Measurements from ENCODE around the gene PPP1R13B. TPM values are rescaled to one million over a fixed set of nuclear protein-coding genes. Genes with fewer than 3 reads are reported as not detected.
A peak's percentile ranks its signal among the peaks of the same experiment; 100 is the strongest.

The PPP1R13B gene
- total and polyA plus RNA-seq, 2 donors, result 3.5 to 7.4 TPM

- Histone ChIP-seq H3K4me1 (ENCODE audit: control insufficient read depth in 2 of 2, insufficient read depth in 2 of 2, low read length in 2 of 2) (peaks cover 35 to 68% of the 10 kb centered on the region in 2 donors), H3K36me3 (ENCODE audit: control insufficient read depth in 2 of 2, insufficient read depth in 2 of 2, low read length in 1 of 2) (peaks cover 4 to 8% of the 10 kb centered on the region in 2 donors)
- 6% methylated on average over 8 of the region's 8 CpGs for WGBS
These were observed 127.6 kb downstream of the PPP1R13B start for GRCh38 chr14:103719751-103720150.

GRCh38 chr14:103718572-103718971 is 128.8 kb downstream of the PPP1R13B start:
- peak in 1 of 9 donors; percentile 23 for DNase-seq (ENCODE audit: low read depth in 6 of 9, low spot score in 9 of 9)
- Histone ChIP-seq H3K36me3 (ENCODE audit: control insufficient read depth in 2 of 2, insufficient read depth in 2 of 2, low read length in 1 of 2) (peaks cover 0 to 4% of the 10 kb centered on the region in 2 donors), H3K27ac (ENCODE audit: low read depth in 1 of 2, low read length in 1 of 2) (peak overlapping the region in 1 of 2 donors; percentile 82), H3K4me3 (ENCODE audit: low read length in 2 of 2) (no peak overlapping the region), H3K9me3 (ENCODE audit: control insufficient read depth in 2 of 2, insufficient read depth in 1 of 2, low read length in 1 of 2) (no peaks in the 10 kb centered on the region), H3K27me3 (ENCODE audit: control insufficient read depth in 2 of 2, insufficient read depth in 1 of 2, low read length in 1 of 2) (no peaks in the 10 kb centered on the region), H3K4me1 (ENCODE audit: control insufficient read depth in 2 of 2, insufficient read depth in 2 of 2, low read length in 2 of 2) (peaks cover 37 to 76% of the 10 kb centered on the region in 2 donors)
- 93% methylated on average over 16 of the region's 16 CpGs for WGBS

More at GRCh38 chr14:103719751-103720150, 127.6 kb downstream of the PPP1R13B start:
- H3K4me3 ChIP-seq (ENCODE audit: low read length in 2 of 2), result no peak overlapping the region
- peak overlapping the region; percentile 26 to 82 for H3K27ac ChIP-seq (ENCODE audit: low read depth in 1 of 2, low read length in 1 of 2)
- H3K27me3 ChIP-seq (ENCODE audit: control insufficient read depth in 2 of 2, insufficient read depth in 1 of 2, low read length in 1 of 2), result no peaks in the 10 kb centered on the region
- no peaks in the 10 kb centered on the region for H3K9me3 ChIP-seq (ENCODE audit: control insufficient read depth in 2 of 2, insufficient read depth in 1 of 2, low read length in 1 of 2)
- DNase-seq (ENCODE audit: low read depth in 6 of 9, low spot score in 9 of 9), result peak; percentile 48 to 92 (median 72)

GRCh38 chr14:103716899-103717411 is 130.4 kb downstream of the PPP1R13B start:
- Histone ChIP-seq H3K4me3 (ENCODE audit: low read length in 2 of 2) (peak overlapping the region; percentile 62 to 85), H3K9me3 (ENCODE audit: control insufficient read depth in 2 of 2, insufficient read depth in 1 of 2, low read length in 1 of 2) (no peaks in the 10 kb centered on the region), H3K27me3 (ENCODE audit: control insufficient read depth in 2 of 2, insufficient read depth in 1 of 2, low read length in 1 of 2) (no peaks in the 10 kb centered on the region), H3K4me1 (ENCODE audit: control insufficient read depth in 2 of 2, insufficient read depth in 2 of 2, low read length in 2 of 2) (peaks cover 37 to 69% of the 10 kb centered on the region in 2 donors), H3K27ac (ENCODE audit: low read depth in 1 of 2, low read length in 1 of 2) (no peak overlapping the region), H3K36me3 (ENCODE audit: control insufficient read depth in 2 of 2, insufficient read depth in 2 of 2, low read length in 1 of 2) (peaks cover 0 to 4% of the 10 kb centered on the region in 2 donors)
- DNase-seq (ENCODE audit: low read depth in 6 of 9, low spot score in 9 of 9), result no peak
- WGBS, result 93% methylated on average over 17 of the region's 17 CpGs

GRCh38 chr14:103716091-103716801 is 131.1 kb downstream of the PPP1R13B start:
- peaks cover 35 to 62% of the 10 kb centered on the region in 2 donors for H3K4me1 ChIP-seq (ENCODE audit: control insufficient read depth in 2 of 2, insufficient read depth in 2 of 2, low read length in 2 of 2)
- peak in 2 of 9 donors; percentile 29 to 33 for DNase-seq (ENCODE audit: low read depth in 6 of 9, low spot score in 9 of 9)
- WGBS, result 7% methylated on average over 72 of the region's 72 CpGs

GRCh38 chr14:103715052-103716000 is 132.0 kb downstream of the PPP1R13B start, which contains the start of the genes XRCC3 and ZFYVE21:
Gene XRCC3, minus strand, starts transcription at chr14:103715451. Its CDS starts 4,364 bp downstream, at chr14:103711087.
Gene ZFYVE21, plus strand, starts transcription at chr14:103715810. Its CDS starts 32 bp downstream, at chr14:103715842.
- peaks cover 27 to 52% of the 10 kb centered on the region in 2 donors for H3K4me1 ChIP-seq (ENCODE audit: control insufficient read depth in 2 of 2, insufficient read depth in 2 of 2, low read length in 2 of 2)
- peaks cover 0 to 5% of the 10 kb centered on the region in 2 donors for H3K36me3 ChIP-seq (ENCODE audit: control insufficient read depth in 2 of 2, insufficient read depth in 2 of 2, low read length in 1 of 2)
- under 1% methylated on average over 121 of the region's 121 CpGs for WGBS
- H3K9me3 ChIP-seq (ENCODE audit: control insufficient read depth in 2 of 2, insufficient read depth in 1 of 2, low read length in 1 of 2), result no peaks in the 10 kb centered on the region
- H3K4me3 ChIP-seq (ENCODE audit: low read length in 2 of 2), result peak within 1 kb of the TSS; percentile 62 to 85
- no peaks in the 10 kb centered on the region for H3K27me3 ChIP-seq (ENCODE audit: control insufficient read depth in 2 of 2, insufficient read depth in 1 of 2, low read length in 1 of 2)
- DNase-seq (ENCODE audit: low read depth in 6 of 9, low spot score in 9 of 9), result peak; percentile 95 to 100 (median 99)
- peak within 1 kb of the TSS in 1 of 2 donors; percentile 36 for H3K27ac ChIP-seq (ENCODE audit: low read depth in 1 of 2, low read length in 1 of 2)

More at GRCh38 chr14:103716091-103716801, 131.1 kb downstream of the PPP1R13B start:
- Histone ChIP-seq H3K27me3 (ENCODE audit: control insufficient read depth in 2 of 2, insufficient read depth in 1 of 2, low read length in 1 of 2) (no peaks in the 10 kb centered on the region), H3K27ac (ENCODE audit: low read depth in 1 of 2, low read length in 1 of 2) (no peak overlapping the region), H3K36me3 (ENCODE audit: control insufficient read depth in 2 of 2, insufficient read depth in 2 of 2, low read length in 1 of 2) (peaks cover 0 to 3% of the 10 kb centered on the region in 2 donors), H3K4me3 (ENCODE audit: low read length in 2 of 2) (peak overlapping the region; percentile 62 to 85), H3K9me3 (ENCODE audit: control insufficient read depth in 2 of 2, insufficient read depth in 1 of 2, low read length in 1 of 2) (no peaks in the 10 kb centered on the region)

GRCh38 chr14:103714063-103714724 is 133.2 kb downstream of the PPP1R13B start:
- WGBS, result 78% methylated on average over 16 of the region's 16 CpGs
- Histone ChIP-seq H3K9me3 (ENCODE audit: control insufficient read depth in 2 of 2, insufficient read depth in 1 of 2, low read length in 1 of 2) (no peaks in the 10 kb centered on the region), H3K27ac (ENCODE audit: low read depth in 1 of 2, low read length in 1 of 2) (no peak overlapping the region), H3K27me3 (ENCODE audit: control insufficient read depth in 2 of 2, insufficient read depth in 1 of 2, low read length in 1 of 2) (no peaks in the 10 kb centered on the region), H3K36me3 (ENCODE audit: control insufficient read depth in 2 of 2, insufficient read depth in 2 of 2, low read length in 1 of 2) (peaks cover 10 to 11% of the 10 kb centered on the region in 2 donors), H3K4me3 (ENCODE audit: low read length in 2 of 2) (peak overlapping the region; percentile 40 to 72), H3K4me1 (ENCODE audit: control insufficient read depth in 2 of 2, insufficient read depth in 2 of 2, low read length in 2 of 2) (peaks cover 21 to 41% of the 10 kb centered on the region in 2 donors)
- DNase-seq (ENCODE audit: low read depth in 6 of 9, low spot score in 9 of 9), result no peak

- WGBS, result 97% methylated on average over 18 of the region's 18 CpGs
- no peak for DNase-seq (ENCODE audit: low read depth in 6 of 9, low spot score in 9 of 9)
- peaks cover 18 to 34% of the 10 kb centered on the region in 2 donors for H3K4me1 ChIP-seq (ENCODE audit: control insufficient read depth in 2 of 2, insufficient read depth in 2 of 2, low read length in 2 of 2)
- peaks cover 15 to 19% of the 10 kb centered on the region in 2 donors for H3K36me3 ChIP-seq (ENCODE audit: control insufficient read depth in 2 of 2, insufficient read depth in 2 of 2, low read length in 1 of 2)
- no peaks in the 10 kb centered on the region for H3K27me3 ChIP-seq (ENCODE audit: control insufficient read depth in 2 of 2, insufficient read depth in 1 of 2, low read length in 1 of 2)
- H3K4me3 ChIP-seq (ENCODE audit: low read length in 2 of 2), result no peak overlapping the region
- no peak overlapping the region for H3K27ac ChIP-seq (ENCODE audit: low read depth in 1 of 2, low read length in 1 of 2)
- H3K9me3 ChIP-seq (ENCODE audit: control insufficient read depth in 2 of 2, insufficient read depth in 1 of 2, low read length in 1 of 2), result no peaks in the 10 kb centered on the region
These were observed 133.9 kb downstream of the PPP1R13B start for GRCh38 chr14:103713304-103714062.

Measured in thymus (tissue), 11 donors.